G401 (cell line): Measurements from ENCODE around the gene HDGF. TPM values are rescaled to one million over a fixed set of nuclear protein-coding genes. Genes with fewer than 3 reads are reported as not detected.
"Not testable (repeated sequence)": the region's sequence is repeated elsewhere in the genome, so short reads cannot be mapped to it uniquely, and the experiment has no call there.

Experiments used
- DNase-seq: peaks from one replicate; pipeline ENCODE4 v3.0.0-alpha.2; 2015; ENCODE audit warnings: low spot score
- in situ Hi-C: cut with HindIII; loops from 2 replicates; pipeline ENCODE4 v1.10.0; 2016; ENCODE audit warnings: low sequenced_read_pairs, mixed read lengths
- total RNA-seq: library from RNA; depleted of rRNA; stranded (reverse); fragments of >200 nt; shearing (Covaris generic); gene quantifications from 2 replicates; pipeline ENCODE4 v1.2.3, GENCODE V29; 2014

The HDGF gene
- total RNA-seq, 1 experiment from 2014 or later, result 510 TPM

- peak; percentile 45 for DNase-seq
- in situ Hi-C loops, result no loop called here
Measured at GRCh38 chr1:156767879-156768604, 16.6 kb upstream of the HDGF start.

- in situ Hi-C loops, result no loop called here
- peak; percentile 100 for DNase-seq
Measured at GRCh38 chr1:156767101-156767878, 15.8 kb upstream of the HDGF start, which contains the start of gene PRCC. PRCC (plus strand) TSS chr1:156767535; CDS start chr1:156767772, 237 bp downstream.

GRCh38 chr1:156766298-156767100 is 15.0 kb upstream of the HDGF start:
- DNase-seq, result peak; percentile 58
- in situ Hi-C loops, result no loop called here

- in situ Hi-C loops, result no loop called here
- no peak for DNase-seq
Measured at GRCh38 chr1:156765666-156766065, 14.2 kb upstream of the HDGF start.

- DNase-seq, in situ Hi-C loops: not testable (repeated sequence)
Measured at GRCh38 chr1:156765136-156765535, 13.7 kb upstream of the HDGF start.

GRCh38 chr1:156760796-156761104 is 9.3 kb upstream of the HDGF start:
- no peak for DNase-seq
- in situ Hi-C loops, result no loop called here

- in situ Hi-C loops, result no loop called here
- DNase-seq, result peak; percentile 92
Measured at GRCh38 chr1:156760092-156760795, 8.8 kb upstream of the HDGF start.

- DNase-seq, in situ Hi-C loops: not testable (repeated sequence)
Measured at GRCh38 chr1:156757572-156758253, 6.2 kb upstream of the HDGF start.

GRCh38 chr1:156756355-156756754 is 4.9 kb upstream of the HDGF start:
- in situ Hi-C loops, result no loop called here
- no peak for DNase-seq

GRCh38 chr1:156755527-156755950 is 4.1 kb upstream of the HDGF start:
- DNase-seq, result no peak
- in situ Hi-C loops, result no loop called here

GRCh38 chr1:156754219-156754618 is 2.7 kb upstream of the HDGF start:
- no peak for DNase-seq
- in situ Hi-C loops, result no loop called here

GRCh38 chr1:156752843-156753482 is 1.5 kb upstream of the HDGF start:
- DNase-seq, result no peak
- in situ Hi-C loops, result no loop called here

GRCh38 chr1:156751757-156752481 is 444 bp upstream of the HDGF start:
- DNase-seq, result peak; percentile 97
- in situ Hi-C loops, result no loop called here

- in situ Hi-C loops, result no loop called here
- DNase-seq, result no peak
Measured at GRCh38 chr1:156750711-156751450, 594 bp downstream of the HDGF start.

GRCh38 chr1:156750191-156750672 is 1.2 kb downstream of the HDGF start:
- in situ Hi-C loops, result no loop called here

GRCh38 chr1:156749419-156750118 is 1.9 kb downstream of the HDGF start:
- in situ Hi-C loops, result no loop called here
- DNase-seq, result no peak

More at GRCh38 chr1:156750191-156750672, 1.2 kb downstream of the HDGF start:
- DNase-seq, result no peak
